HepG2 (cell line): Measurements from ENCODE around the gene MLF1.

Experiments
- AKNA ChIP-seq: sonication (generic); formaldehyde crosslinking; IDR thresholded peaks from 2 replicates; pipeline ENCODE4 v1.4.0; 2020; ENCODE audit warnings: missing genetic modification reagents, borderline replicate concordance
- ATF1 ChIP-seq: IDR thresholded peaks from 2 replicates; pipeline ENCODE4 v1.6.1; 2016; ENCODE audit warnings: mild to moderate bottlenecking, control low read depth
- BRCA1 ChIP-seq: sonication (generic); formaldehyde crosslinking; IDR thresholded peaks from 2 replicates; pipeline ENCODE4 v1.4.0; 2020; ENCODE audit warnings: missing genetic modification reagents
- EZH2 ChIP-seq: conservative IDR thresholded peaks from 2 replicates; pipeline ENCODE4 v1.6.1; 2012; ENCODE audit warnings: mild to moderate bottlenecking, low read depth, low read length, moderate library complexity
- FOXK1 ChIP-seq: sonication (generic); formaldehyde crosslinking; IDR thresholded peaks from 2 replicates; pipeline ENCODE4 v1.4.0; 2020; ENCODE audit warnings: low read depth, missing genetic modification reagents, borderline replicate concordance
- GATA4 ChIP-seq: sonication (generic); IDR thresholded peaks from 2 replicates; pipeline ENCODE4 v1.6.1; 2016; ENCODE audit warnings: antibody characterized with exemption, low read depth, borderline replicate concordance
- NFYB ChIP-seq: sonication (generic); formaldehyde crosslinking; IDR thresholded peaks from 2 replicates; pipeline ENCODE4 v1.4.0; 2020; ENCODE audit warnings: missing genetic modification reagents
- PLSCR1 ChIP-seq: sonication (generic); formaldehyde crosslinking; IDR thresholded peaks from 2 replicates; pipeline ENCODE4 v1.5.0; 2020; ENCODE audit warnings: missing genetic modification reagents, mild to moderate bottlenecking, borderline replicate concordance
- POLR2A ChIP-seq, 2 experiments: IDR thresholded peaks; 2 replicates each; pipeline ENCODE4 v1.6.1; 2011; ENCODE audit warnings: low read depth in 2 of 2, low read length in 2 of 2, mild to moderate bottlenecking in 1 of 2, moderate library complexity in 1 of 2; ENCODE audit not compliant: insufficient read depth in 1 of 2
- SP2 ChIP-seq: sonication (generic); formaldehyde crosslinking; IDR thresholded peaks from 2 replicates; pipeline ENCODE4 v1.5.1; 2020; ENCODE audit warnings: mild to moderate bottlenecking, missing genetic modification reagents
- ZFX ChIP-seq: sonication (generic); formaldehyde crosslinking; IDR thresholded peaks from 2 replicates; pipeline ENCODE4 v1.4.0; 2020; ENCODE audit warnings: mild to moderate bottlenecking, low read depth, missing genetic modification reagents, moderate library complexity
- ZNF263 ChIP-seq: sonication (generic); formaldehyde crosslinking; IDR thresholded peaks from 2 replicates; pipeline ENCODE4 v1.4.0; 2020; ENCODE audit warnings: missing genetic modification reagents
- ZNF460 ChIP-seq: sonication (generic); formaldehyde crosslinking; IDR thresholded peaks from 2 replicates; pipeline ENCODE4 v1.5.1; 2020; ENCODE audit warnings: missing genetic modification reagents, mild to moderate bottlenecking, borderline replicate concordance
- TF ChIP-seq, protein P1 (sequence below): sonication (generic); formaldehyde crosslinking; IDR thresholded peaks from 2 replicates; pipeline ENCODE4 v1.8.0; 2022; ENCODE audit warnings: mild to moderate bottlenecking, missing genetic modification reagents; ENCODE audit not compliant: insufficient replicate concordance

DNA sequence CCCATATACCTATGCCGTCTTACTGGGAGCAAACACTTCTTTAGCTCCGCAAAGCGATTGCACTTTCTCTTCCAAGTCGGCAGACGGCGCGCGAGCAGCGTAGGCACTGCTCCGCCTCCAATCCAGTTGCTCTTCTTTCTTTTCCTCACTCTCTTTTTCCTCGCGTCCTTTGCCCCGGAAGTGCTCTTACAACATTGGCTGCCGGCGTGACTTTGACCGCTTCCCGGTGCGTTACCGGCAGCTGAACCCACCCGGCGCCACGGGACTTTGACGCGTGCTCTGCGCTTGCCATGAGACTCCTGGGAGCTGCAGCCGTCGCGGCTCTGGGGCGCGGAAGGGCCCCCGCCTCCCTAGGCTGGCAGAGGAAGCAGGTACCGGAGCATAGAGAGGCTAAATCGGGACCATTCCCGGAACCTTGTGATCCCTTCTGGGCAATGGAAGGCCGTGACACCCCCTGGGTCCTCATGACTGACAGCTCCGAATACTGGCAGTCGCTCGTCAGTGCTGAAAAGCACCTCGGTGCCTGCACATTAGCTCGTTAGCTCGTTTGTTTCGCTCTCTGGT, 73.4 kb downstream of the MLF1 start, which contains the start of gene GFM1:
- TF ChIP-seq EZH2 (no peak), PLSCR1 (CRISPR knock-in tag) (no peak), NFYB (CRISPR knock-in tag) (peak; percentile 77), POLR2A (IDR thresholded peaks at IDR 0.05; ENCODE audit: insufficient read depth in 1 of 2, low read depth in 2 of 2, low read length in 2 of 2) (peak; percentile 75 to 81), ZFX (CRISPR knock-in tag) (peak; percentile 82), ATF1 (CRISPR knock-in tag) (peak; percentile 61), GATA4 (no peak), AKNA (no peak), SP2 (CRISPR knock-in tag) (peak; percentile 64), FOXK1 (peak; percentile 95), ZNF263 (CRISPR knock-in tag) (peak; percentile 39; the same call in 1 of the 2 replicates), BRCA1 (CRISPR knock-in tag) (no peak), ZNF460 (CRISPR knock-in tag) (no peak; the same call in 1 of the 2 replicates)
- TF ChIP-seq, protein P1, sequence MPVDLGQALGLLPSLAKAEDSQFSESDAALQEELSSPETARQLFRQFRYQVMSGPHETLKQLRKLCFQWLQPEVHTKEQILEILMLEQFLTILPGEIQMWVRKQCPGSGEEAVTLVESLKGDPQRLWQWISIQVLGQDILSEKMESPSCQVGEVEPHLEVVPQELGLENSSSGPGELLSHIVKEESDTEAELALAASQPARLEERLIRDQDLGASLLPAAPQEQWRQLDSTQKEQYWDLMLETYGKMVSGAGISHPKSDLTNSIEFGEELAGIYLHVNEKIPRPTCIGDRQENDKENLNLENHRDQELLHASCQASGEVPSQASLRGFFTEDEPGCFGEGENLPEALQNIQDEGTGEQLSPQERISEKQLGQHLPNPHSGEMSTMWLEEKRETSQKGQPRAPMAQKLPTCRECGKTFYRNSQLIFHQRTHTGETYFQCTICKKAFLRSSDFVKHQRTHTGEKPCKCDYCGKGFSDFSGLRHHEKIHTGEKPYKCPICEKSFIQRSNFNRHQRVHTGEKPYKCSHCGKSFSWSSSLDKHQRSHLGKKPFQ (CRISPR knock-in tag) = peak; percentile 73
